K562 (cell line): ENCODE measurements around the gene CUL1. TPM values are rescaled to one million over a fixed set of nuclear protein-coding genes. Genes with fewer than 3 reads are reported as not detected.

Source experiments
- CBFA2T3 ChIP-seq: fragments of 450-650 bp; IDR thresholded peaks from 2 replicates; pipeline ENCODE4 v1.6.1; 2017
- CBX1 ChIP-seq: sonication (generic); IDR thresholded peaks from 2 replicates; pipeline ENCODE4 v1.6.1; 2016; ENCODE audit warnings: antibody characterized with exemption, low read depth, mild to moderate bottlenecking
- ELF1 ChIP-seq: fragments of 200-800 bp; sonication (Bioruptor generic); IDR thresholded peaks from 2 replicates; pipeline ENCODE4 v1.6.1; 2016; ENCODE audit warnings: missing genetic modification characterization, missing compliant biosample characterization
- EP300 ChIP-seq: IDR thresholded peaks from 2 replicates; pipeline ENCODE4 v1.6.1; 2012; ENCODE audit warnings: low read length, improper control_type of control experiment
- FOXJ3 ChIP-seq: sonication (generic); formaldehyde crosslinking; IDR thresholded peaks from 2 replicates; pipeline ENCODE4 v1.4.0; 2020; ENCODE audit warnings: mild to moderate bottlenecking, missing genetic modification reagents
- FOXO4 ChIP-seq: fragments of 450-650 bp; formaldehyde crosslinking; IDR thresholded peaks from 2 replicates; pipeline ENCODE4 v1.4.0; 2020; ENCODE audit warnings: mild to moderate bottlenecking, moderate library complexity
- HCFC1 ChIP-seq: IDR thresholded peaks from 2 replicates; pipeline ENCODE4 v1.6.1; 2012; ENCODE audit warnings: low read depth, low read length, improper control_type of control experiment
- HSF4 ChIP-seq: fragments of 250-450 bp; sonication (Bioruptor Pico); IDR thresholded peaks from 2 replicates; pipeline ENCODE4 v2.1.2; 2022; ENCODE audit warnings: mild to moderate bottlenecking, moderate library complexity, borderline replicate concordance
- MEIS2 ChIP-seq: fragments of 450-650 bp; IDR thresholded peaks from 2 replicates; pipeline ENCODE4 v1.6.1; 2014; ENCODE audit warnings: mild to moderate bottlenecking; ENCODE audit not compliant: partially characterized antibody
- MTF1 ChIP-seq: fragments of 250-450 bp; sonication (Bioruptor Pico); IDR thresholded peaks from 2 replicates; pipeline ENCODE4 v1.9.0; 2021; ENCODE audit warnings: moderate library complexity, mild to moderate bottlenecking, inconsistent platforms, borderline replicate concordance
- MYNN ChIP-seq, 2 experiments: sonication (generic); formaldehyde crosslinking in 1 of 2; IDR thresholded peaks; 2 replicates each; pipeline versions ENCODE4 v1.5.0 to v1.6.1; 2016 to 2020; ENCODE audit warnings: antibody characterized with exemption in 1 of 2, missing genetic modification reagents in 1 of 2
- NFIC ChIP-seq: fragments of 450-650 bp; IDR thresholded peaks from 2 replicates; pipeline ENCODE4 v1.6.1; 2017; ENCODE audit warnings: mild to moderate bottlenecking, inconsistent platforms
- PKNOX1 ChIP-seq: fragments of 450-650 bp; IDR thresholded peaks from 2 replicates; pipeline ENCODE4 v1.6.1; 2016
- POLR2G ChIP-seq: fragments of 200-400 bp; formaldehyde crosslinking; IDR thresholded peaks from 2 replicates; pipeline ENCODE4 v1.6.1; 2017; ENCODE audit warnings: low read depth, mild to moderate bottlenecking, antibody characterized with exemption, low read length, moderate library complexity
- SMAD1 ChIP-seq: fragments of 150-350 bp; IDR thresholded peaks from 2 replicates; pipeline ENCODE4 v1.6.1; 2014; ENCODE audit warnings: low read length, low read depth; ENCODE audit not compliant: partially characterized antibody
- TBL1XR1 ChIP-seq, 2 experiments: IDR thresholded peaks; 2 replicates each; pipeline ENCODE4 v1.6.1; 2012; ENCODE audit warnings: improper control_type of control experiment in 2 of 2, low read length in 2 of 2, mild to moderate bottlenecking in 1 of 2
- TCF15 ChIP-seq: fragments of 250-450 bp; sonication (Bioruptor Pico); IDR thresholded peaks from 2 replicates; pipeline ENCODE4 v1.8.0; 2022; ENCODE audit warnings: moderate library complexity, mild to moderate bottlenecking, inconsistent platforms
- TSC22D4 ChIP-seq: fragments of 450-650 bp; IDR thresholded peaks from 2 replicates; pipeline ENCODE4 v1.6.1; 2016; ENCODE audit warnings: missing genetic modification characterization, missing biosample characterization, control low read depth
- ZBTB34 ChIP-seq: fragments of 250-450 bp; sonication (Bioruptor Pico); IDR thresholded peaks from 2 replicates; pipeline ENCODE4 v1.8.0; 2021; ENCODE audit warnings: mild to moderate bottlenecking, moderate library complexity
- ZBTB9 ChIP-seq: fragments of 450-650 bp; formaldehyde crosslinking; IDR thresholded peaks from 2 replicates; pipeline ENCODE4 v1.4.0; 2020; ENCODE audit warnings: mild to moderate bottlenecking, moderate library complexity
- ZNF316 ChIP-seq: fragments of 450-650 bp; IDR thresholded peaks from 2 replicates; pipeline ENCODE4 v1.6.1; 2016
- ZNF449 ChIP-seq: fragments of 250-450 bp; sonication (Bioruptor Pico); IDR thresholded peaks from 2 replicates; pipeline ENCODE4 v1.8.0; 2022; ENCODE audit warnings: moderate library complexity, mild to moderate bottlenecking, inconsistent platforms
- ZSCAN32 ChIP-seq: fragments of 450-650 bp; formaldehyde crosslinking; IDR thresholded peaks from 2 replicates; pipeline ENCODE4 v1.4.0; 2020; ENCODE audit warnings: mild to moderate bottlenecking, moderate library complexity
- ZZZ3 ChIP-seq: fragments of 450-650 bp; IDR thresholded peaks from 2 replicates; pipeline ENCODE4 v1.6.1; 2016; ENCODE audit warnings: antibody characterized with exemption, mild to moderate bottlenecking, moderate library complexity
- polyA plus RNA-seq, 8 experiments: library from polyadenylated mRNA; depleted of rRNA in 4 of 8; stranded (reverse) in 5 of 8; unstranded in 3 of 8; fragments of >200 nt; fragmentation: Nextera tagmentation in 2 of 8; fragmentation: Illumina TruSeq in 1 of 8; extraction: Ambion mirVana in 2 of 8; extraction: Trizol in 1 of 8; gene quantifications; 2 replicates each; pipeline versions ENCODE4 v1.2.1 to v1.2.3, GENCODE V29; 2011 to 2014; ENCODE audit warnings: inconsistent platforms in 1 of 8, missing spikeins in 1 of 8
- total RNA-seq, 7 experiments: library from RNA; depleted of rRNA in 6 of 7; stranded (reverse); fragments of >200 nt in 6 of 7; fragmentation: Illumina TruSeq in 2 of 7; extraction: Trizol in 2 of 7; gene quantifications; 2 replicates each; pipeline versions ENCODE4 v1.2.1 to v1.2.3, GENCODE V29; 2011 to 2021; ENCODE audit warnings: low replicate concordance in 1 of 7

The CUL1 gene
- total and polyA plus RNA-seq, 9 of the 15 experiments (the other 6 are each of a cell fraction or from before 2014, with no cell fraction given): 31.5 to 107 (median 96.5) TPM

- no peak for TF ChIP-seq HCFC1
- TF ChIP-seq HSF4: no peak
- TF ChIP-seq CBX1: no peak
- TF ChIP-seq ZSCAN32 (CRISPR knock-in tag): no peak
- peak; percentile 77 for TF ChIP-seq NFIC
- TF ChIP-seq SMAD1: no peak
- no peak for TF ChIP-seq FOXJ3 (CRISPR knock-in tag)
- TF ChIP-seq POLR2G: no peak
- no peak for TF ChIP-seq ELF1 (tag)
- 0 out of 4 replicates have a peak, but pooled peaks of 1 of the 2 experiments have one; percentile 23 for TF ChIP-seq TBL1XR1 (IDR thresholded peaks at IDR 0.05; ENCODE audit: low read length in 2 of 2)
- peak; percentile 81 for TF ChIP-seq CBFA2T3
- TF ChIP-seq TCF15: no peak
- no peak for TF ChIP-seq ZBTB9 (CRISPR knock-in tag)
- TF ChIP-seq ZNF316: no peak
- TF ChIP-seq TSC22D4 (tag): no peak
- no peak for TF ChIP-seq FOXO4 (CRISPR knock-in tag)
- no peak for TF ChIP-seq PKNOX1
- no peak for TF ChIP-seq ZZZ3
- no peak for TF ChIP-seq MEIS2
- no peak for TF ChIP-seq MTF1 (CRISPR knock-in tag)
- peak; percentile 55; the same call in 1 of the 2 replicates for TF ChIP-seq EP300
- no peak for TF ChIP-seq MYNN (IDR thresholded peaks at IDR 0.05)
- TF ChIP-seq MYNN (CRISPR knock-in tag; IDR thresholded peaks at IDR 0.05): no peak
- TF ChIP-seq ZBTB34 (CRISPR knock-in tag): no peak
- TF ChIP-seq ZNF449: no peak
These were observed 130.3 kb downstream of the CUL1 start (continued) for GRCh38 chr7:148828965-148829364.
